HL-60 (cell line): ENCODE results near the gene ARID5B.

Experiments
- DNase-seq, 2 experiments: peaks; one replicate each; pipeline ENCODE4 v3.0.0-alpha.2; 2010 to 2020; ENCODE audit warnings: low read depth in 1 of 2, low spot score in 1 of 2
- H3K27ac ChIP-seq: fragments of 250-450 bp; sonication (Bioruptor Pico); replicated peaks from 2 replicates; pipeline ENCODE4 v1.5.1; 2020; ENCODE audit warnings: mild to moderate bottlenecking, moderate library complexity
- H3K27me3 ChIP-seq: fragments of 250-450 bp; sonication (Bioruptor Pico); 2 replicates; pipeline ENCODE4 v1.5.1; 2021; ENCODE audit warnings: mild to moderate bottlenecking, moderate library complexity; ENCODE audit not compliant: insufficient read depth, poor library complexity, severe bottlenecking
- H3K4me3 ChIP-seq: replicated peaks from 2 replicates; pipeline ENCODE4 v1.5.1; 2011; ENCODE audit warnings: mild to moderate bottlenecking, control low read depth, low read length; ENCODE audit not compliant: insufficient read depth
- CTCF ChIP-seq: IDR thresholded peaks from one replicate; pipeline ENCODE4 v1.5.1; 2011; ENCODE audit warnings: low read length, control low read depth, inconsistent platforms; ENCODE audit not compliant: insufficient read depth
- GABPA ChIP-seq: IDR thresholded peaks from 2 replicates; pipeline ENCODE4 v1.6.1; 2012; ENCODE audit warnings: low read depth
- POLR2AphosphoS5 ChIP-seq: IDR thresholded peaks from 2 replicates; pipeline ENCODE4 v1.6.1; 2012; ENCODE audit warnings: low read depth
- REST ChIP-seq: IDR thresholded peaks from 2 replicates; pipeline ENCODE4 v1.6.1; 2012; ENCODE audit warnings: low read depth; ENCODE audit not compliant: insufficient replicate concordance
- SPI1 ChIP-seq: IDR thresholded peaks from 2 replicates; pipeline ENCODE4 v1.6.1; 2012; ENCODE audit warnings: low read depth, mild to moderate bottlenecking, borderline replicate concordance

ARID5B gene

GRCh38 chr10:62062028-62062427, 160.5 kb downstream of the ARID5B start:
- Histone ChIP-seq H3K27ac (no peak overlapping the region), H3K4me3 (no peak overlapping the region), H3K27me3 (no peaks in the 10 kb centered on the region)
- DNase-seq = no peak
- TF ChIP-seq REST (no peak), CTCF (no peak), POLR2AphosphoS5 (no peak), GABPA (no peak), SPI1 (no peak)

- TF ChIP-seq SPI1 = no peak
- TF ChIP-seq REST = no peak
- no peak for TF ChIP-seq POLR2AphosphoS5
- TF ChIP-seq GABPA = no peak
- no peak for TF ChIP-seq CTCF
Observed at GRCh38 chr10:62062752-62063512, 161.4 kb downstream of the ARID5B start.

GRCh38 chr10:62063795-62064472, 162.4 kb downstream of the ARID5B start:
- Histone ChIP-seq H3K27ac (no peak overlapping the region), H3K4me3 (no peak overlapping the region), H3K27me3 (no peaks in the 10 kb centered on the region)
- no peak for TF ChIP-seq GABPA
- TF ChIP-seq REST = no peak
- no peak for TF ChIP-seq SPI1
- no peak for TF ChIP-seq POLR2AphosphoS5
- no peak for TF ChIP-seq CTCF
- no peak for DNase-seq

More at GRCh38 chr10:62062752-62063512, 161.4 kb downstream of the ARID5B start:
- DNase-seq = no peak
- Histone ChIP-seq H3K27ac (no peak overlapping the region), H3K4me3 (no peak overlapping the region), H3K27me3 (no peaks in the 10 kb centered on the region)
